NT2/D1 (cell line): Measurements from ENCODE around the gene AKR1E2.

Experiments
- SUZ12 ChIP-seq: IDR thresholded peaks from 2 replicates; pipeline ENCODE4 v1.6.1; 2011; ENCODE audit not compliant: insufficient read length, insufficient read depth; ENCODE audit errors: extremely low read depth
- YY1 ChIP-seq: IDR thresholded peaks from 2 replicates; pipeline ENCODE4 v1.6.1; 2011; ENCODE audit not compliant: insufficient read length, insufficient read depth
- ZNF274 ChIP-seq: IDR thresholded peaks from 2 replicates; pipeline ENCODE4 v1.6.1; 2011; ENCODE audit warnings: mild to moderate bottlenecking, low read depth, low read length

GRCh38 chr10:4824791-4825310, 1.2 kb upstream of the AKR1E2 start:
- no peak for TF ChIP-seq SUZ12
- no peak for TF ChIP-seq YY1
- no peak for TF ChIP-seq ZNF274
